HepG2 (cell line): Measurements from ENCODE around the gene GPS1. TPM values are rescaled to one million over a fixed set of nuclear protein-coding genes. Genes with fewer than 3 reads are reported as not detected.
A peak's percentile ranks its signal among the peaks of the same experiment; 100 is the strongest.

Experiments used
- ATF7 ChIP-seq, 2 experiments: fragments of 450-650 bp in 1 of 2; sonication (generic) in 1 of 2; formaldehyde crosslinking in 1 of 2; IDR thresholded peaks; 2 replicates each; pipeline versions ENCODE4 v1.4.0 to v1.6.1; 2016 to 2020; ENCODE audit warnings: antibody characterized with exemption in 1 of 2, mild to moderate bottlenecking in 1 of 2, missing genetic modification reagents in 1 of 2
- EED ChIP-seq: sonication (generic); formaldehyde crosslinking; IDR thresholded peaks from 2 replicates; pipeline ENCODE4 v1.5.0; 2020; ENCODE audit warnings: mild to moderate bottlenecking, missing genetic modification reagents
- MED8 ChIP-seq: sonication (generic); formaldehyde crosslinking; IDR thresholded peaks from 2 replicates; pipeline ENCODE4 v1.8.1; 2023; ENCODE audit warnings: mild to moderate bottlenecking, missing genetic modification reagents; ENCODE audit not compliant: insufficient replicate concordance
- RCOR2 ChIP-seq: IDR thresholded peaks from 2 replicates; pipeline ENCODE4 v1.6.1; 2016; ENCODE audit warnings: missing biosample characterization, missing genetic modification reagents
- ZNF350 ChIP-seq: sonication (generic); formaldehyde crosslinking; IDR thresholded peaks from 2 replicates; pipeline ENCODE4 v1.4.0; 2020; ENCODE audit warnings: mild to moderate bottlenecking, low read depth, missing genetic modification reagents, borderline replicate concordance
- ZNF557 ChIP-seq: sonication (generic); formaldehyde crosslinking; IDR thresholded peaks from 2 replicates; pipeline ENCODE4 v1.4.0; 2020; ENCODE audit warnings: missing genetic modification reagents
- ZNF75D ChIP-seq: sonication (generic); formaldehyde crosslinking; IDR thresholded peaks from 2 replicates; pipeline ENCODE4 v1.8.1; 2023; ENCODE audit warnings: missing genetic modification reagents, mild to moderate bottlenecking, borderline replicate concordance
- polyA plus RNA-seq, 8 experiments: library from polyadenylated mRNA; depleted of rRNA in 3 of 8; stranded (reverse) in 7 of 8; unstranded in 1 of 8; fragments of >200 nt; fragmentation: Illumina TruSeq in 4 of 8; extraction: Trizol in 4 of 8; gene quantifications; 2 replicates each; pipeline versions ENCODE4 v1.2.1 to v1.2.3, GENCODE V29; 2011 to 2016; ENCODE audit warnings: low read depth in 4 of 8, missing spikeins in 1 of 8, mixed read lengths in 1 of 8; ENCODE audit not compliant: insufficient read depth in 1 of 8
- total RNA-seq, 5 experiments: library from RNA; depleted of rRNA; stranded (reverse); fragments of >200 nt; fragmentation: Illumina TruSeq; extraction: Trizol; gene quantifications; 2 replicates each; pipeline ENCODE4 v1.2.3, GENCODE V29; 2016; ENCODE audit warnings: low read depth in 1 of 5
- TF ChIP-seq, protein P1 (sequence below): sonication (generic); formaldehyde crosslinking; IDR thresholded peaks from 2 replicates; pipeline ENCODE4 v1.4.0; 2020; ENCODE audit warnings: low read depth, missing genetic modification reagents
- TF ChIP-seq, protein P2 (sequence below): sonication (generic); formaldehyde crosslinking; IDR thresholded peaks from 2 replicates; pipeline ENCODE4 v1.4.0; 2020; ENCODE audit warnings: missing genetic modification reagents
- TF ChIP-seq, protein P3 (sequence below): sonication (generic); formaldehyde crosslinking; IDR thresholded peaks from 2 replicates; pipeline ENCODE4 v1.4.0; 2020; ENCODE audit warnings: missing genetic modification reagents, mild to moderate bottlenecking, borderline replicate concordance
- TF ChIP-seq, protein P4 (sequence below): sonication (generic); formaldehyde crosslinking; IDR thresholded peaks from 2 replicates; pipeline ENCODE4; 2020; ENCODE audit warnings: missing genetic modification reagents, mild to moderate bottlenecking, borderline replicate concordance
- TF ChIP-seq, protein P5 (sequence below): sonication (generic); formaldehyde crosslinking; IDR thresholded peaks from 2 replicates; pipeline ENCODE4 v1.5.0; 2020; ENCODE audit warnings: missing genetic modification reagents

Gene GPS1
- total and polyA plus RNA-seq, 2 of the 13 experiments (the other 11 are each of a cell fraction or from before 2014, with no cell fraction given), result 124 to 128 TPM

DNA sequence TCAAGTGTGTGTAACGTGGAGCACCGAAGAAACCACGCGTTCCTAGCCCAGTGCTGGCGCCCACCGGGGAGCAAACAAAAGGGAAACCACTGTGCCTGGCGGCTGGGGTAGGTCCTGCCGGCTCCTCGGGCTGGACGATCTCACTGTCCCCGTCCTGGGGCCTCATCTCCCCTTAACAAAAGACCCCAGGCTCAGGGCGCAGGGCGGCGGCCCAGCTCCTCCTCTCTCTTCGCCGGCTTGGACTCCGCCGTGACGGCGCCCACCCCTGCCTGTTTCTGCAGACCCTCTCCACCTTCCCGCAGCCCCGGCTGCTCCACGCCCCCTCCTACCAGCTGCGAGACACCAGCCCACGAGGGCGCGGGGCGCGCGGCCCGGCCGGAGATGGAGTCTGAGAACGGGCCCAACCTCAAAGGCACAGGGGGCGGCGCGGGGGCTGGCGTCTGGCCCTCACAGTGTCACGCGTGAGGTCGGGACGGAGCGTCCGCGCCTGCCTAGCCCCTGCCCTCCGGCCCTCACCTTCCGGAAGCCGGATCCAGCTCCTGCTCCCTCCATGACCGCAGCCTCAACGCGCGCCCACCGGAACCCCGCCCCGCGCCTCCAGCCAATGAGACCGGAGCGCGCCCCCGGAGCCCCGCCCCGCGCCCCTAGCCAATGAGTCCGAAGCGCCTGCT is 29.3 kb upstream of the GPS1 start, which contains the start of gene CENPX (continued):
- TF ChIP-seq, protein P1, sequence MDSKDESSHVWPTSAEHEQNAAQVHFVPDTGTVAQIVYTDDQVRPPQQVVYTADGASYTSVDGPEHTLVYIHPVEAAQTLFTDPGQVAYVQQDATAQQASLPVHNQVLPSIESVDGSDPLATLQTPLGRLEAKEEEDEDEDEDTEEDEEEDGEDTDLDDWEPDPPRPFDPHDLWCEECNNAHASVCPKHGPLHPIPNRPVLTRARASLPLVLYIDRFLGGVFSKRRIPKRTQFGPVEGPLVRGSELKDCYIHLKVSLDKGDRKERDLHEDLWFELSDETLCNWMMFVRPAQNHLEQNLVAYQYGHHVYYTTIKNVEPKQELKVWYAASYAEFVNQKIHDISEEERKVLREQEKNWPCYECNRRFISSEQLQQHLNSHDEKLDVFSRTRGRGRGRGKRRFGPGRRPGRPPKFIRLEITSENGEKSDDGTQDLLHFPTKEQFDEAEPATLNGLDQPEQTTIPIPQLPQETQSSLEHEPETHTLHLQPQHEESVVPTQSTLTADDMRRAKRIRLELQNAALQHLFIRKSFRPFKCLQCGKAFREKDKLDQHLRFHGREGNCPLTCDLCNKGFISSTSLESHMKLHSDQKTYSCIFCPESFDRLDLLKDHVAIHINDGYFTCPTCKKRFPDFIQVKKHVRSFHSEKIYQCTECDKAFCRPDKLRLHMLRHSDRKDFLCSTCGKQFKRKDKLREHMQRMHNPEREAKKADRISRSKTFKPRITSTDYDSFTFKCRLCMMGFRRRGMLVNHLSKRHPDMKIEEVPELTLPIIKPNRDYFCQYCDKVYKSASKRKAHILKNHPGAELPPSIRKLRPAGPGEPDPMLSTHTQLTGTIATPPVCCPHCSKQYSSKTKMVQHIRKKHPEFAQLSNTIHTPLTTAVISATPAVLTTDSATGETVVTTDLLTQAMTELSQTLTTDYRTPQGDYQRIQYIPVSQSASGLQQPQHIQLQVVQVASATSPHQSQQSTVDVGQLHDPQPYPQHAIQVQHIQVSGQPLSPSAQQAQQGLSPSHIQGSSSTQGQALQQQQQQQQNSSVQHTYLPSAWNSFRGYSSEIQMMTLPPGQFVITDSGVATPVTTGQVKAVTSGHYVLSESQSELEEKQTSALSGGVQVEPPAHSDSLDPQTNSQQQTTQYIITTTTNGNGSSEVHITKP (CRISPR knock-in tag), result 0 out of 2 replicates have a peak, but pooled peaks have one; percentile 26
- TF ChIP-seq ZNF557 (CRISPR knock-in tag) (0 out of 2 replicates have a peak, but pooled peaks have one; percentile 23), ZNF75D (CRISPR knock-in tag) (no peak), RCOR2 (CRISPR knock-in tag) (no peak), ZNF350 (CRISPR knock-in tag) (no peak), ATF7 (IDR thresholded peaks at IDR 0.05) (no peak), ATF7 (CRISPR knock-in tag; IDR thresholded peaks at IDR 0.05) (0 out of 2 replicates have a peak, but pooled peaks have one; percentile 68), MED8 (CRISPR knock-in tag) (peak; percentile 90), EED (CRISPR knock-in tag) (peak; percentile 62; the same call in 1 of the 2 replicates)
- TF ChIP-seq, protein P2, sequence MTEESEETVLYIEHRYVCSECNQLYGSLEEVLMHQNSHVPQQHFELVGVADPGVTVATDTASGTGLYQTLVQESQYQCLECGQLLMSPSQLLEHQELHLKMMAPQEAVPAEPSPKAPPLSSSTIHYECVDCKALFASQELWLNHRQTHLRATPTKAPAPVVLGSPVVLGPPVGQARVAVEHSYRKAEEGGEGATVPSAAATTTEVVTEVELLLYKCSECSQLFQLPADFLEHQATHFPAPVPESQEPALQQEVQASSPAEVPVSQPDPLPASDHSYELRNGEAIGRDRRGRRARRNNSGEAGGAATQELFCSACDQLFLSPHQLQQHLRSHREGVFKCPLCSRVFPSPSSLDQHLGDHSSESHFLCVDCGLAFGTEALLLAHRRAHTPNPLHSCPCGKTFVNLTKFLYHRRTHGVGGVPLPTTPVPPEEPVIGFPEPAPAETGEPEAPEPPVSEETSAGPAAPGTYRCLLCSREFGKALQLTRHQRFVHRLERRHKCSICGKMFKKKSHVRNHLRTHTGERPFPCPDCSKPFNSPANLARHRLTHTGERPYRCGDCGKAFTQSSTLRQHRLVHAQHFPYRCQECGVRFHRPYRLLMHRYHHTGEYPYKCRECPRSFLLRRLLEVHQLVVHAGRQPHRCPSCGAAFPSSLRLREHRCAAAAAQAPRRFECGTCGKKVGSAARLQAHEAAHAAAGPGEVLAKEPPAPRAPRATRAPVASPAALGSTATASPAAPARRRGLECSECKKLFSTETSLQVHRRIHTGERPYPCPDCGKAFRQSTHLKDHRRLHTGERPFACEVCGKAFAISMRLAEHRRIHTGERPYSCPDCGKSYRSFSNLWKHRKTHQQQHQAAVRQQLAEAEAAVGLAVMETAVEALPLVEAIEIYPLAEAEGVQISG (CRISPR knock-in tag), result peak; percentile 72; the same call in 1 of the 2 replicates
- TF ChIP-seq, protein P3, sequence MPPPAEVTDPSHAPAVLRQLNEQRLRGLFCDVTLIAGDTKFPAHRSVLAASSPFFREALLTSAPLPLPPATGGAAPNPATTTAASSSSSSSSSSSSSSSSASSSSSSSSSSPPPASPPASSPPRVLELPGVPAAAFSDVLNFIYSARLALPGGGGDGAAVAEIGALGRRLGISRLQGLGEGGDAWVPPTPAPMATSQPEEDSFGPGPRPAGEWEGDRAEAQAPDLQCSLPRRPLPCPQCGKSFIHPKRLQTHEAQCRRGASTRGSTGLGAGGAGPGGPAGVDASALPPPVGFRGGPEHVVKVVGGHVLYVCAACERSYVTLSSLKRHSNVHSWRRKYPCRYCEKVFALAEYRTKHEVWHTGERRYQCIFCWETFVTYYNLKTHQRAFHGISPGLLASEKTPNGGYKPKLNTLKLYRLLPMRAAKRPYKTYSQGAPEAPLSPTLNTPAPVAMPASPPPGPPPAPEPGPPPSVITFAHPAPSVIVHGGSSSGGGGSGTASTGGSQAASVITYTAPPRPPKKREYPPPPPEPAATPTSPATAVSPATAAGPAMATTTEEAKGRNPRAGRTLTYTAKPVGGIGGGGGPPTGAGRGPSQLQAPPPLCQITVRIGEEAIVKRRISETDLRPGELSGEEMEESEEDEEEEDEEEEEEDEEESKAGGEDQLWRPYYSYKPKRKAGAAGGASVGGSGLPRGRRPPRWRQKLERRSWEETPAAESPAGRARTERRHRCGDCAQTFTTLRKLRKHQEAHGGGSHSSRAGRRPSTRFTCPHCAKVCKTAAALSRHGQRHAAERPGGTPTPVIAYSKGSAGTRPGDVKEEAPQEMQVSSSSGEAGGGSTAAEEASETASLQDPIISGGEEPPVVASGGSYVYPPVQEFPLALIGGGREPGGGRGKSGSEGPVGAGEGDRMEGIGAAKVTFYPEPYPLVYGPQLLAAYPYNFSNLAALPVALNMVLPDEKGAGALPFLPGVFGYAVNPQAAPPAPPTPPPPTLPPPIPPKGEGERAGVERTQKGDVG (CRISPR knock-in tag), result no peak; the same call in 1 of the 2 replicates
- TF ChIP-seq, protein P4, sequence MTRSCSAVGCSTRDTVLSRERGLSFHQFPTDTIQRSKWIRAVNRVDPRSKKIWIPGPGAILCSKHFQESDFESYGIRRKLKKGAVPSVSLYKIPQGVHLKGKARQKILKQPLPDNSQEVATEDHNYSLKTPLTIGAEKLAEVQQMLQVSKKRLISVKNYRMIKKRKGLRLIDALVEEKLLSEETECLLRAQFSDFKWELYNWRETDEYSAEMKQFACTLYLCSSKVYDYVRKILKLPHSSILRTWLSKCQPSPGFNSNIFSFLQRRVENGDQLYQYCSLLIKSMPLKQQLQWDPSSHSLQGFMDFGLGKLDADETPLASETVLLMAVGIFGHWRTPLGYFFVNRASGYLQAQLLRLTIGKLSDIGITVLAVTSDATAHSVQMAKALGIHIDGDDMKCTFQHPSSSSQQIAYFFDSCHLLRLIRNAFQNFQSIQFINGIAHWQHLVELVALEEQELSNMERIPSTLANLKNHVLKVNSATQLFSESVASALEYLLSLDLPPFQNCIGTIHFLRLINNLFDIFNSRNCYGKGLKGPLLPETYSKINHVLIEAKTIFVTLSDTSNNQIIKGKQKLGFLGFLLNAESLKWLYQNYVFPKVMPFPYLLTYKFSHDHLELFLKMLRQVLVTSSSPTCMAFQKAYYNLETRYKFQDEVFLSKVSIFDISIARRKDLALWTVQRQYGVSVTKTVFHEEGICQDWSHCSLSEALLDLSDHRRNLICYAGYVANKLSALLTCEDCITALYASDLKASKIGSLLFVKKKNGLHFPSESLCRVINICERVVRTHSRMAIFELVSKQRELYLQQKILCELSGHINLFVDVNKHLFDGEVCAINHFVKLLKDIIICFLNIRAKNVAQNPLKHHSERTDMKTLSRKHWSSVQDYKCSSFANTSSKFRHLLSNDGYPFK, result peak; percentile 17; the same call in 1 of the 2 replicates
- TF ChIP-seq, protein P5, sequence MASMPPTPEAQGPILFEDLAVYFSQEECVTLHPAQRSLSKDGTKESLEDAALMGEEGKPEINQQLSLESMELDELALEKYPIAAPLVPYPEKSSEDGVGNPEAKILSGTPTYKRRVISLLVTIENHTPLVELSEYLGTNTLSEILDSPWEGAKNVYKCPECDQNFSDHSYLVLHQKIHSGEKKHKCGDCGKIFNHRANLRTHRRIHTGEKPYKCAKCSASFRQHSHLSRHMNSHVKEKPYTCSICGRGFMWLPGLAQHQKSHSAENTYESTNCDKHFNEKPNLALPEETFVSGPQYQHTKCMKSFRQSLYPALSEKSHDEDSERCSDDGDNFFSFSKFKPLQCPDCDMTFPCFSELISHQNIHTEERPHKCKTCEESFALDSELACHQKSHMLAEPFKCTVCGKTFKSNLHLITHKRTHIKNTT (CRISPR knock-in tag), result no peak
